Endothelial cell (in vitro differentiated cells): Measurements from ENCODE around the gene SETD2. TPM values are rescaled to one million over a fixed set of nuclear protein-coding genes. Genes with fewer than 3 reads are reported as not detected.

Source experiments
- DNase-seq: peaks from one replicate; pipeline ENCODE4 v3.0.0; 2021; ENCODE audit warnings: low spot score
- H3K27ac Mint-ChIP-seq: one replicate; pipeline ENCODE4 v1.8.0; 2021; ENCODE audit warnings: mixed read lengths, inconsistent platforms; ENCODE audit not compliant: unreplicated experiment
- H3K27me3 Mint-ChIP-seq: one replicate; pipeline ENCODE4 v1.8.0; 2021; ENCODE audit warnings: mild to moderate bottlenecking, moderate library complexity, mixed read lengths, inconsistent platforms; ENCODE audit not compliant: unreplicated experiment
- H3K36me3 Mint-ChIP-seq: one replicate; pipeline ENCODE4 v1.8.0; 2021; ENCODE audit warnings: mild to moderate bottlenecking, low read depth, mixed read lengths, inconsistent platforms; ENCODE audit not compliant: unreplicated experiment
- H3K4me1 Mint-ChIP-seq: one replicate; pipeline ENCODE4 v1.8.0; 2021; ENCODE audit warnings: mild to moderate bottlenecking, mixed read lengths, inconsistent platforms; ENCODE audit not compliant: unreplicated experiment
- H3K4me3 Mint-ChIP-seq: one replicate; pipeline ENCODE4 v1.8.0; 2021; ENCODE audit warnings: mild to moderate bottlenecking, mixed read lengths, inconsistent platforms; ENCODE audit not compliant: unreplicated experiment
- H3K9me3 Mint-ChIP-seq: one replicate; pipeline ENCODE4 v1.8.0; 2021; ENCODE audit warnings: mixed read lengths, inconsistent platforms; ENCODE audit not compliant: unreplicated experiment
- total RNA-seq: library from RNA; stranded (reverse); fragmentation: NEBNext Ultra II Directional; extraction: Animal tissue kit (Norgen Biotek cat#: 25700); gene quantifications from one replicate; pipeline ENCODE4 v1.2.1, GENCODE V29; 2021; ENCODE audit not compliant: unreplicated experiment
- TF ChIP-seq, protein P1 (sequence below): fragments of 200-600 bp; sonication (generic); IDR thresholded peaks from one replicate; pipeline ENCODE4 v1.5.0; 2021; ENCODE audit warnings: antibody characterized with exemption; ENCODE audit not compliant: unreplicated experiment

Gene SETD2
- total RNA-seq, 1 donor from 2014 or later, result 51.4 TPM

DNA sequence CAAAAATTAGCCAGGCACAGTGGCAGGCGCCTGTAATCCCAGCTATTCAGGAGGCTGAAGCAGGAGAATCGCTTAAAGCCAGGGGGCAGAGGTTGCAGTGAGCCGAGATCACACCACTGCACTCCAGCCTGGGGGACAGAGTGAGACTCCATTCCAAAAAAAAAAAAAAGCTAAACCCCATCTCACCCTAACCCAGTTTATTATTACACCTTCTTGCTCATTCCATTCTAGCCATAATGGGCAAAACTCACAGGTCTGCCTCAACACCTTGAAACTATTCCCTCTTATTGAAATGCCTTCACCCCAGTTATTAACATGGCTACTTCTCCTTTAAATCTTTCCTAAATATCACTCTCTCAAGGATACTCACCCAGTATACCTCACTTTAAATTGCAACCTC lies 4.1 kb downstream of the SETD2 start:
- no peak overlapping the region for H3K27ac Mint-ChIP-seq
- no peaks in the 10 kb centered on the region for H3K9me3 Mint-ChIP-seq
- DNase-seq, result no peak
- no peak overlapping the region for H3K4me3 Mint-ChIP-seq
- TF ChIP-seq, protein P1, sequence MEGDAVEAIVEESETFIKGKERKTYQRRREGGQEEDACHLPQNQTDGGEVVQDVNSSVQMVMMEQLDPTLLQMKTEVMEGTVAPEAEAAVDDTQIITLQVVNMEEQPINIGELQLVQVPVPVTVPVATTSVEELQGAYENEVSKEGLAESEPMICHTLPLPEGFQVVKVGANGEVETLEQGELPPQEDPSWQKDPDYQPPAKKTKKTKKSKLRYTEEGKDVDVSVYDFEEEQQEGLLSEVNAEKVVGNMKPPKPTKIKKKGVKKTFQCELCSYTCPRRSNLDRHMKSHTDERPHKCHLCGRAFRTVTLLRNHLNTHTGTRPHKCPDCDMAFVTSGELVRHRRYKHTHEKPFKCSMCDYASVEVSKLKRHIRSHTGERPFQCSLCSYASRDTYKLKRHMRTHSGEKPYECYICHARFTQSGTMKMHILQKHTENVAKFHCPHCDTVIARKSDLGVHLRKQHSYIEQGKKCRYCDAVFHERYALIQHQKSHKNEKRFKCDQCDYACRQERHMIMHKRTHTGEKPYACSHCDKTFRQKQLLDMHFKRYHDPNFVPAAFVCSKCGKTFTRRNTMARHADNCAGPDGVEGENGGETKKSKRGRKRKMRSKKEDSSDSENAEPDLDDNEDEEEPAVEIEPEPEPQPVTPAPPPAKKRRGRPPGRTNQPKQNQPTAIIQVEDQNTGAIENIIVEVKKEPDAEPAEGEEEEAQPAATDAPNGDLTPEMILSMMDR, result no peak
- H3K4me1 Mint-ChIP-seq, result peaks cover 21% of the 10 kb centered on the region
- H3K27me3 Mint-ChIP-seq, result peaks cover 8% of the 10 kb centered on the region
- H3K36me3 Mint-ChIP-seq, result peaks cover 14% of the 10 kb centered on the region

DNA sequence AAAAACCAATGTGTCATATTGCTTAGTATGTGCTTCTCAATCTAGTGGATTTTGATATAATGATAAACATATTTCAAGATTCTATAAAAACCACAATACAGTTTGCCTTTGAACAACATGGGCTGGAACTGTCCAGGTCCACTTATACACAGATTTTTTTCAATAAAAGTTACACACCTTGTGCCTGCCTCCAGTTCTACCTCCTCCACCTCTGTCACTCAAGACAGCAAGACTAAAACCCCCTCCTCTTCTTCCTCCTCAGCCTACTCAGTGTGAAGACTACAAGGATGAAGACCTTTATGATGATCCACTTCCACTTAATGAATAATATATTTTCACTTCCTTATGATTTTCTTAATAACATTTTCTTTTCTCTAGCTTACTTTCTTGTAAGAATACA lies 5.7 kb downstream of the SETD2 start:
- Mint-ChIP-seq H3K4me3 (peak overlapping the region; percentile 26), H3K36me3 (peaks cover 11% of the 10 kb centered on the region), H3K27me3 (peaks cover 5% of the 10 kb centered on the region), H3K9me3 (no peaks in the 10 kb centered on the region), H3K27ac (peak overlapping the region; percentile 6), H3K4me1 (peaks cover 20% of the 10 kb centered on the region)
- no peak for DNase-seq
- TF ChIP-seq, protein P1, result no peak

DNA sequence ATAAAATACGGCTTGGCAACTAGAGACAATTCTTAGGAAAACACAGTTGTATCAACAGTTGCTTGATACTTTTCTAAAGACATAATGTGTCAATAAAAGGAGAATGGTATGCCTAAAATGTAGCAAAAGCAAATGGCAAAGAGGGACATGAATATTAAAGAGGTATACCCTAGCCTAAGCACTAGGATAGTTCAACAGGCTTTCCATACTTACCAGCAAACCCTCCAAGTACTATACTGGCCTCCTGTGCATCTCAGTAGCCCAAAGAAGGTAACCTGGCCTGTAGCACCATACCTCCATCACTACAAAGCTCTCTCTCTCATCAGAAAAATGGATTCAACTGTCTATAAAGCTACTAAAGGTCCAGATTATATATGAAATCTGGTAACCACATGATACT lies 7.5 kb downstream of the SETD2 start:
- H3K27ac Mint-ChIP-seq, result no peak overlapping the region
- H3K4me3 Mint-ChIP-seq, result no peak overlapping the region
- H3K27me3 Mint-ChIP-seq, result no peaks in the 10 kb centered on the region
- DNase-seq, result no peak
- H3K36me3 Mint-ChIP-seq, result peaks cover 4% of the 10 kb centered on the region
- peaks cover 22% of the 10 kb centered on the region for H3K4me1 Mint-ChIP-seq
- H3K9me3 Mint-ChIP-seq, result no peaks in the 10 kb centered on the region
- TF ChIP-seq, protein P1, result no peak

GRCh38 chr3:47152578-47152977 lies 11.3 kb downstream of the SETD2 start:
- Mint-ChIP-seq H3K27me3 (no peaks in the 10 kb centered on the region), H3K4me3 (no peak overlapping the region), H3K36me3 (no peaks in the 10 kb centered on the region), H3K9me3 (no peaks in the 10 kb centered on the region), H3K4me1 (peaks cover 16% of the 10 kb centered on the region), H3K27ac (no peak overlapping the region)
- TF ChIP-seq, protein P1, result no peak
- DNase-seq, result no peak

- Mint-ChIP-seq H3K4me3 (no peak overlapping the region), H3K4me1 (peaks cover 16% of the 10 kb centered on the region), H3K9me3 (no peaks in the 10 kb centered on the region), H3K36me3 (no peaks in the 10 kb centered on the region), H3K27ac (no peak overlapping the region), H3K27me3 (no peaks in the 10 kb centered on the region)
- TF ChIP-seq, protein P1, result no peak
- no peak for DNase-seq
Observed at GRCh38 chr3:47151836-47152235, 12.1 kb downstream of the SETD2 start.
